ENCODE results near the gene PMM1. TPM values are rescaled to one million over a fixed set of nuclear protein-coding genes. Genes with fewer than 3 reads are reported as not detected.
A peak's percentile ranks its signal among the peaks of the same experiment; 100 is the strongest.

The PMM1 gene
- total and polyA plus RNA-seq, 2 donors (not counting 3 experiments of a cell fraction or from before 2014, with no cell fraction given) = 14.6 to 31.7 TPM

DNA sequence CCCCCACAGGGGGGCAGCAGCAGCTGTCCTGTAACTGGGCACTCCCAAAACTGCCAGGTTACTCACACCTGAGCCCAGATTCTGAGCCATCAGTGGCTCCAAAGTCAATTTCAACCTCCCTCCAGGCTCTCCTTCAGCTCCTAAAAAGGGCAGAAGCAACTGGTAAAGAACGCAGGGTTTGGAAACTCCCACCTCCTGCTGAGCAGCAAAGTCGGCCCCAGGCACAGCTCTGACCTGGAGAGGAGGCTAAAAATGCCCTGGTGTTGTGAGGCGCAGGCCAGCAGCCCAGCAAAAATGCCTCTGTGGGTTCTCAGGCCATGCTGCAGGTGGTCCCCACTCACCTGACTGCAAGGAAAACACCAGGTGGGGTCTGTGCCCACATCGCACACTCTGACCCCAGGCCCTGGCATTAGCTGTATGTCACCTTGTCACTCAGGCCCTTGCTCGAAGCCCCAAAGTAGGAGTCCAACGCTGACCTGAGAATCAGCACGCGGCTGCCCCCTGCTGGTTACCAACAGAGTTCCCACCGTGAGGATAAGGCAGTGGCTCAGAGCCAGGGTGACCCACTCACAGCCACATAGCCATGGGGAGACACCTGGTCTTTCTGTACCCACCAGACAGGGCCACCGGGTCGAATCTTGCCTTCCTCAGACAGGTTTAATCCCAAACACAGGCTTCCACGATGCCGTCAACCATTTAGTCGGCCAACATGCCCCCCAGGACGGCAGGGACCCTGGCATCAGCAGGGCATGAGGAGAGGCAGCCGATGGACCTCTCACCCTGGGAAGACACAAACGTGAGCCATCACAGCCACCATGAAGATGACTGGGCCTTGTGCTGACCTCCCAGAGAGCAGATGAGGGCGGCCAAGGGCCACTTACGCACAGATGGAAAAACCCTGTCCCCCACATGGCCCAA is 56.5 kb downstream of the PMM1 start:
- H3K9me3 ChIP-seq (replicated peaks; ENCODE audit: control insufficient read depth, insufficient read depth, low read length) = no peaks in the 10 kb centered on the region

More for the DNA sequence above, 56.5 kb downstream of the PMM1 start:
- Histone ChIP-seq H3K27me3 (ENCODE audit: control insufficient read depth in 2 of 2, insufficient read depth in 2 of 2, low read length in 2 of 2) (no peaks in the 10 kb centered on the region), H3K4me1 (ENCODE audit: control insufficient read depth, extremely low read depth, insufficient read depth, low read length) (no peaks in the 10 kb centered on the region), H4K20me1 (replicated peaks; ENCODE audit: control insufficient read depth, extremely low read depth, insufficient read depth, low read length) (no peaks in the 10 kb centered on the region), H3K4me2 (ENCODE audit: insufficient read depth, low read length) (no peak overlapping the region), H3K4me3 (replicated peaks in 1 of 3; ENCODE audit: insufficient read depth in 1 of 3, low read depth in 1 of 3, low read length in 3 of 3) (no peak overlapping the region), H3K9me1 (replicated peaks; ENCODE audit: control insufficient read depth, extremely low read depth, insufficient read depth, low read length) (no peaks in the 10 kb centered on the region), H3K27ac (ENCODE audit: insufficient read depth, low read depth, low read length) (no peak overlapping the region), H2AFZ (ENCODE audit: low read depth, low read length) (no peak overlapping the region), H3K9ac (replicated peaks; ENCODE audit: extremely low read depth, insufficient read depth, low read length) (no peak overlapping the region), H3K79me2 (ENCODE audit: control insufficient read depth, insufficient read depth, low read length) (no peaks in the 10 kb centered on the region), H3K36me3 (ENCODE audit: control insufficient read depth in 2 of 2, extremely low read depth in 1 of 2, insufficient read depth in 2 of 2, low read length in 2 of 2) (peaks cover 2 to 22% of the 10 kb centered on the region in 2 experiments)
- TF ChIP-seq JUN (IDR thresholded peaks at IDR 0.05; ENCODE audit: borderline replicate concordance, insufficient read depth, insufficient read length, low read depth) (no peak), EZH2 (IDR thresholded peaks at IDR 0.05; ENCODE audit: borderline replicate concordance, low read depth, low read length, severe bottlenecking) (no peak), GATA2 (IDR thresholded peaks at IDR 0.05; ENCODE audit: insufficient read depth, insufficient read length, low read depth, low read length) (no peak), POLR2A (IDR thresholded peaks at IDR 0.05; ENCODE audit: low read depth, low read length) (no peak)
- TF ChIP-seq, protein P1, sequence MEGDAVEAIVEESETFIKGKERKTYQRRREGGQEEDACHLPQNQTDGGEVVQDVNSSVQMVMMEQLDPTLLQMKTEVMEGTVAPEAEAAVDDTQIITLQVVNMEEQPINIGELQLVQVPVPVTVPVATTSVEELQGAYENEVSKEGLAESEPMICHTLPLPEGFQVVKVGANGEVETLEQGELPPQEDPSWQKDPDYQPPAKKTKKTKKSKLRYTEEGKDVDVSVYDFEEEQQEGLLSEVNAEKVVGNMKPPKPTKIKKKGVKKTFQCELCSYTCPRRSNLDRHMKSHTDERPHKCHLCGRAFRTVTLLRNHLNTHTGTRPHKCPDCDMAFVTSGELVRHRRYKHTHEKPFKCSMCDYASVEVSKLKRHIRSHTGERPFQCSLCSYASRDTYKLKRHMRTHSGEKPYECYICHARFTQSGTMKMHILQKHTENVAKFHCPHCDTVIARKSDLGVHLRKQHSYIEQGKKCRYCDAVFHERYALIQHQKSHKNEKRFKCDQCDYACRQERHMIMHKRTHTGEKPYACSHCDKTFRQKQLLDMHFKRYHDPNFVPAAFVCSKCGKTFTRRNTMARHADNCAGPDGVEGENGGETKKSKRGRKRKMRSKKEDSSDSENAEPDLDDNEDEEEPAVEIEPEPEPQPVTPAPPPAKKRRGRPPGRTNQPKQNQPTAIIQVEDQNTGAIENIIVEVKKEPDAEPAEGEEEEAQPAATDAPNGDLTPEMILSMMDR (IDR thresholded peaks at IDR 0.05; ENCODE audit: extremely low read depth in 1 of 2, insufficient read depth in 1 of 2, low read depth in 1 of 2, low read length in 2 of 2) = peak; percentile 86 to 87
- ChIA-PET CTCF (interaction anchor here (0.6 to 1.9 kb wide), 7 partner anchors 11 to 131 kb away, joined by 3 to 17 read pairs (median 7); partner anchors contain the start of gene POLR3H), POLR2A (interaction anchor here (0.6 kb wide), 1 partner anchor 109 kb away, joined by 6 read pairs; no protein-coding TSS in a partner anchor)
- intact Hi-C loops (cut with micrococcal nuclease) (no loop called here), dilution Hi-C loops (cut with MboI; ENCODE audit: extremely low pct_ligation_motif_present, low sequenced_read_pairs) (no loop called here)
- DNase-seq (ENCODE audit: low read depth, low spot score) = peak; percentile 59
- FAIRE-seq = peak; percentile 87
- no TSS peak for BruUV-seq (replicated peaks)

Data from endothelial cell of umbilical vein (primary cell).